A673 (cell line): ENCODE data around the gene PID1. TPM values are rescaled to one million over a fixed set of nuclear protein-coding genes. Genes with fewer than 3 reads are reported as not detected.

Experiments
- BruUV-seq: library from RNA; stranded (reverse); fragments of 400-500 nt; replicated peaks from 2 replicates; lab custom pipeline; 2021; lab: Mats Ljungman, UMichigan
- CTCF ChIA-PET: fragments of 300-600 bp; sonication (Branson Sonifier 250); formaldehyde crosslinking; loops from one replicate; lab custom pipeline; 2022; ENCODE audit warnings: antibody characterized with exemption; lab: Charles Lee
- POLR2A ChIA-PET: fragments of 300-600 bp; sonication (Branson Sonifier 250); formaldehyde crosslinking; loops from one replicate; lab custom pipeline; 2022; ENCODE audit warnings: antibody characterized with exemption; ENCODE audit not compliant: low non-redundant PET; lab: Charles Lee
- DNase-seq: peaks from one replicate; pipeline ENCODE4 v3.0.0-alpha.2; 2015; ENCODE audit warnings: low spot score
- H3K27ac ChIP-seq: fragments of 200-600 bp; sonication (generic); 2 replicates; pipeline ENCODE4 v1.5.1; 2016; ENCODE audit warnings: mixed run types, low read depth, mild to moderate bottlenecking, mixed read lengths, antibody characterized with exemption, low read length; ENCODE audit not compliant: poor library complexity, severe bottlenecking
- H3K27me3 ChIP-seq: fragments of 200-600 bp; sonication (generic); replicated peaks from 2 replicates; pipeline ENCODE4 v1.6.1; 2017; ENCODE audit warnings: mixed run types, low read depth, mild to moderate bottlenecking, mixed read lengths, antibody characterized with exemption, low read length; ENCODE audit not compliant: insufficient read depth, poor library complexity
- H3K36me3 ChIP-seq: fragments of 200-600 bp; sonication (generic); 2 replicates; pipeline ENCODE4 v1.6.1; 2016; ENCODE audit warnings: mixed run types, mild to moderate bottlenecking, mixed read lengths, antibody characterized with exemption, low read length; ENCODE audit not compliant: insufficient read depth, poor library complexity, severe bottlenecking
- H3K4me1 ChIP-seq: fragments of 200-600 bp; sonication (generic); 2 replicates; pipeline ENCODE4 v1.6.1; 2017; ENCODE audit warnings: mixed run types, mild to moderate bottlenecking, mixed read lengths, antibody characterized with exemption, low read length; ENCODE audit not compliant: insufficient read depth, poor library complexity, severe bottlenecking
- H3K4me3 ChIP-seq: fragments of 200-600 bp; sonication (generic); 2 replicates; pipeline ENCODE4 v1.5.1; 2016; ENCODE audit warnings: low read depth, mixed run types, mild to moderate bottlenecking, mixed read lengths, low read length; ENCODE audit not compliant: poor library complexity, severe bottlenecking
- H3K9me3 ChIP-seq: fragments of 200-600 bp; sonication (generic); 2 replicates; pipeline ENCODE4 v1.6.1; 2016; ENCODE audit warnings: mixed run types, low read depth, mild to moderate bottlenecking, mixed read lengths, antibody characterized with exemption, low read length; ENCODE audit not compliant: poor library complexity, severe bottlenecking
- CTCF ChIP-seq: fragments of 300-800, 200-600 bp; sonication (generic); conservative IDR thresholded peaks from 2 replicates; pipeline ENCODE4 v1.5.1; 2017; ENCODE audit warnings: low read depth, mild to moderate bottlenecking, antibody characterized with exemption, low read length, moderate library complexity, mixed read lengths
- EZH2 ChIP-seq: fragments of 200-600 bp; sonication (generic); IDR thresholded peaks from 2 replicates; pipeline ENCODE4 v1.6.1; 2017; ENCODE audit warnings: borderline replicate concordance, low read depth, mild to moderate bottlenecking, mixed read lengths, antibody characterized with exemption, low read length; ENCODE audit not compliant: poor library complexity, severe bottlenecking
- intact Hi-C: fragments of 100-400 bp; cut with micrococcal nuclease; formaldehyde crosslinking; loops from one replicate; pipeline ENCODE4 v1.10.0; 2022; ENCODE audit not compliant: unreplicated experiment
- total RNA-seq: library from RNA; stranded (reverse); gene quantifications from 2 replicates; pipeline ENCODE4 v1.2.3, GENCODE V29; 2021

Gene PID1
- total RNA-seq, 1 experiment from 2014 or later: 1.5 TPM

- intact Hi-C loops: loop anchor here (5.0 to 10.0 kb wide), 3 partner anchors 428 to 584 kb away; partner anchors contain the start of gene DNER
- Histone ChIP-seq H3K27ac (no peak overlapping the region), H3K9me3 (no peaks in the 10 kb centered on the region), H3K4me1 (no peaks in the 10 kb centered on the region), H3K4me3 (no peak overlapping the region), H3K36me3 (no peaks in the 10 kb centered on the region), H3K27me3 (no peaks in the 10 kb centered on the region)
- TF ChIP-seq CTCF (no peak), EZH2 (no peak)
- DNase-seq: peak; percentile 5
- BruUV-seq: no TSS peak
- POLR2A ChIA-PET: no interaction called here
- CTCF ChIA-PET: no interaction called here
Observed at GRCh38 chr2:229130522-229130921, 140.6 kb downstream of the PID1 start.

- Histone ChIP-seq H3K27me3 (no peaks in the 10 kb centered on the region), H3K27ac (no peak overlapping the region), H3K4me3 (no peak overlapping the region), H3K9me3 (no peaks in the 10 kb centered on the region), H3K36me3 (no peaks in the 10 kb centered on the region), H3K4me1 (no peaks in the 10 kb centered on the region)
- no peak for DNase-seq
- no peak for TF ChIP-seq EZH2
- no peak for TF ChIP-seq CTCF
- ChIA-PET CTCF (no interaction called here), POLR2A (no interaction called here)
- intact Hi-C loops: loop anchor here (5.0 to 10.0 kb wide), 3 partner anchors 428 to 585 kb away; partner anchors contain the start of gene DNER
- no TSS peak for BruUV-seq
Observed at GRCh38 chr2:229129738-229130371, 141.2 kb downstream of the PID1 start.

- Histone ChIP-seq H3K27me3 (no peaks in the 10 kb centered on the region), H3K27ac (no peak overlapping the region), H3K4me3 (no peak overlapping the region), H3K36me3 (no peaks in the 10 kb centered on the region), H3K9me3 (no peaks in the 10 kb centered on the region), H3K4me1 (no peaks in the 10 kb centered on the region)
- no TSS peak for BruUV-seq
- intact Hi-C loops: no loop called here
- no peak for DNase-seq
- TF ChIP-seq EZH2: no peak
- no peak for TF ChIP-seq CTCF
- ChIA-PET CTCF (no interaction called here), POLR2A (no interaction called here)
Observed at GRCh38 chr2:229127471-229127870, 143.6 kb downstream of the PID1 start.
